Activated CD4-positive, alpha-beta T cell treated with anti-CD3 and anti-CD28 coated beads, Interleukin-2, amount 10 ng/mL, durations not matched to agents 7 days and 5 days (primary cell): Measurements from ENCODE around the gene SVOP. TPM values are rescaled to one million over a fixed set of nuclear protein-coding genes. Genes with fewer than 3 reads are reported as not detected.
"Not testable (repeated sequence)": the region's sequence is repeated elsewhere in the genome, so short reads cannot be mapped to it uniquely, and the experiment has no call there.

ENCODE experiments used
- CTCF ChIA-PET: fragments of 350-600 bp; sonication (Branson Sonifier 250); formaldehyde crosslinking; loops from one replicate; lab custom pipeline; 2021; ENCODE audit warnings: antibody characterized with exemption; lab: Charles Lee
- POLR2A ChIA-PET: fragments of 350-600 bp; sonication (Branson Sonifier 250); formaldehyde crosslinking; loops from one replicate; lab custom pipeline; 2021; ENCODE audit warnings: antibody characterized with exemption; lab: Charles Lee
- DNase-seq: peaks from one replicate; pipeline ENCODE4 v3.0.0-alpha.2; 2020
- H3K27ac Mint-ChIP-seq: one replicate; pipeline ENCODE4 v1.8.0; 2021; ENCODE audit warnings: mild to moderate bottlenecking, moderate library complexity, mixed read lengths
- H3K27me3 Mint-ChIP-seq: one replicate; pipeline ENCODE4 v1.8.0; 2021; ENCODE audit warnings: mixed read lengths
- H3K36me3 Mint-ChIP-seq: one replicate; pipeline ENCODE4 v1.8.0; 2021; ENCODE audit warnings: low read depth, mixed read lengths
- H3K4me1 Mint-ChIP-seq: one replicate; pipeline ENCODE4 v1.8.0; 2021; ENCODE audit warnings: mixed read lengths
- H3K4me3 Mint-ChIP-seq: one replicate; pipeline ENCODE4 v1.8.0; 2021; ENCODE audit warnings: mild to moderate bottlenecking, moderate library complexity, mixed read lengths
- H3K9me3 Mint-ChIP-seq: one replicate; pipeline ENCODE4 v1.8.0; 2021; ENCODE audit warnings: mixed read lengths
- total RNA-seq, 2 experiments: library from RNA; stranded (reverse); gene quantifications; one replicate each; pipeline ENCODE4 v1.2.3, GENCODE V29; 2021

The SVOP gene
- total RNA-seq, 2 experiments from 2014 or later: not detected

- no peak for DNase-seq
- ChIA-PET CTCF (interaction anchor here (0.6 kb wide), 1 partner anchor 22 kb away, joined by 4 read pairs; no protein-coding TSS in a partner anchor), POLR2A (interaction anchor here (0.5 kb wide), 1 partner anchor 198 kb away, joined by 5 read pairs; no protein-coding TSS in a partner anchor)
- Mint-ChIP-seq H3K4me3 (no peak overlapping the region), H3K36me3 (peaks cover 6% of the 10 kb centered on the region), H3K9me3 (no peaks in the 10 kb centered on the region), H3K27ac (no peak overlapping the region), H3K27me3 (peaks cover 5% of the 10 kb centered on the region), H3K4me1 (peaks cover 40% of the 10 kb centered on the region)
Observed at GRCh38 chr12:108859923-108860291, 161.0 kb downstream of the SVOP start.

DNA sequence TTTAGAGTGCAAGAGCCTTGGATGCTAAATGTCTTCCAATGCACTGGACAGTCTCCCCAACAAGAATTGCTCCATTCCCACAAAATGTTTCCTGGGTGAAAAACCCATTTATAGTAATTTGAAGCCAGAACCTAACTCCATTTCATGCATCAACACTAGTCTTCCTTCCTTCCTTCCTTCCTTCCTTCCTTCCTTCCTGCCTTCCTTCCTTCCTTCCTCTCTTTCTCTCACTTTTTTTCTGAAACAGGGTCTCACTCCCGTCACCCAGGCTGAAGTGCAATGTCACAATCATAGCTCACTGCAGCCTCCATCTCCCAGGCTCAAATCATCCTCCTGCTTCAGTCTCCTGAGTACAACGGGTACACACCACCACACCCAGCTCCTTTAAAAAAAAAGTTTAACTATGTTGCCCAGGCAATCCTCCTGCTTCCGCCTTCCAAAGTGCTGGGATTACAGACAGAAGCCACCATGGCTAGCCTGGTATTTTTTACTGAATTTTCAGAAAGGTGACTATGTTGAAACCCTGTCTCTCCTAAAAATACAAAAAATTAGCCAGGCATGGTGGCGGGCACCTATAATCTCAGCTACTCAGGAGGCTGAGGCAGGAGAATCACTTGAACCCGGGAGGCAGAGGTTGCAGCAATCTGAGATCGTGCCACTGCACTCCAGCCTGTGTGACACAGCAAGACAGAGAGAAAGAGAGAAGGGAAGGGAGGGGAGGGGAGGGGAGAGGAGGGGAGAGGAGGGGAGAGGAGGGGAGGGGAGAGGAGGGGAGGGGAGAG is 161.5 kb downstream of the SVOP start:
- Mint-ChIP-seq H3K36me3 (peaks cover 10% of the 10 kb centered on the region), H3K4me1 (peaks cover 44% of the 10 kb centered on the region), H3K4me3 (peak overlapping the region; percentile 81), H3K27ac (peak overlapping the region; percentile 88)
- POLR2A ChIA-PET, DNase-seq, H3K27me3 Mint-ChIP-seq, H3K9me3 Mint-ChIP-seq: not testable (repeated sequence)
- CTCF ChIA-PET: interaction anchor here (0.6 to 1.3 kb wide), 3 partner anchors 9 to 23 kb away, joined by 3 to 4 read pairs (median 4); no protein-coding TSS in a partner anchor

DNA sequence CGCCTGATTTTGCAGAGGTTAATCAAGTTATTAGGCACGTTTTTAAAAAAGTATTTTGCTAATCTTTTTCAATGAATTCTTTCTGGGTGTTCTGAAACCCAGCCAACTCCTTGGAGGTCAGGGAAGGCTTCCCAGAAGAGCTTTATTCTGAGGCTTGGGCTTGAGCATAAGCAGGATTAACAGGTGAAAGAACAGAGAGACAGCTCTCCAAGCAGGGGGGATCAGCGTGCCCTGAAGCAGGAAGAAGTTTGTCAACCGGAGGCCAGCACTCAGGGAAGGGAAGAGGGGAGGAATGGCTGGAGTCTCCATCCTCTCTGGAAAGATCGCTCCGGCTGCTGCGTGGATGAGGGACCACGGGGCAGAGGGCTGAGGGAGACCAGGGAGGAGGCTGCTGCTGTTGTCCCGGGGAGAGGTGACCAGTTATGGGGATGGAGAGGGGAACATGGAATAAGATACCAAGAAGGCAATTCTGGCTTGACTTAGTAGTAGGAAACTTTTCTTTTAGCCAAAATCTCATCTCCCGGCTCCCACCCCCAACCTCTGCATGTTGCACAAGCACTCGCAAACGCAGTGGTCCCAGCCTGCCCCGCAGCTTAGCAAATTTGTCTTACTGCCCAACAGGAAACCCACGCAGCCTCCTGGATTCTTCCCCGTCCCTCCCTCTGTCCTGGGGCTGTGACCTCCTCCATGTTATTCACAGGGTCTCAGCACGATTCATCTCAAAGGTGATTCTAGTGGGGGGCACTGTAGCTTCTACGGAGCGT is 162.4 kb downstream of the SVOP start:
- H3K36me3 Mint-ChIP-seq: peaks cover 14% of the 10 kb centered on the region

More for the DNA sequence above, 162.4 kb downstream of the SVOP start:
- ChIA-PET POLR2A (no interaction called here), CTCF (interaction anchor here (0.8 to 1.3 kb wide), 2 partner anchors 10 to 17 kb away, joined by 3 to 4 read pairs; no protein-coding TSS in a partner anchor)
- no peak for DNase-seq
- Mint-ChIP-seq H3K4me3 (peak overlapping the region; percentile 81), H3K27ac (peak overlapping the region; percentile 88), H3K9me3 (no peaks in the 10 kb centered on the region), H3K4me1 (peaks cover 50% of the 10 kb centered on the region), H3K27me3 (peaks cover 5% of the 10 kb centered on the region)

Other genes starting within 250 kb of the SVOP start
- 10 to 100 TPM; 24.2 to 27.4 TPM for gene SSH1, start 163.5 kb downstream of the SVOP start, total RNA-seq
- not detected for gene DAO, start 141.0 kb downstream of the SVOP start, total RNA-seq
- 1 to 10 TPM; 5.5 to 7.2 TPM for gene USP30, start 31.5 kb upstream of the SVOP start, total RNA-seq
- gene ALKBH2, start 72.4 kb upstream of the SVOP start, total RNA-seq: 10 to 100 TPM in 1 of 2 experiments, 1 to 10 TPM in 1; 10.0 to 13.0 TPM
- 10 to 100 TPM; 40.2 to 45.2 TPM for gene UNG, start 76.5 kb upstream of the SVOP start, total RNA-seq
- 10 to 100 TPM; 10.3 to 13.3 TPM for gene ACACB, start 95.5 kb upstream of the SVOP start, total RNA-seq